GM23338 (cell line): ENCODE measurements around the gene RPS15. TPM values are rescaled to one million over a fixed set of nuclear protein-coding genes. Genes with fewer than 3 reads are reported as not detected.

Source experiments
- ATAC-seq: fragments of 200-7000 bp; cut with Tn5 transposase; 3 replicates; pipeline ENCODE4 v1.9.1; 2020
- DNase-seq: peaks from one replicate; pipeline ENCODE4 v3.0.0-alpha.2; 2015; ENCODE audit warnings: low spot score
- H2AFZ ChIP-seq: fragments of 200-600 bp; sonication (generic); 2 replicates; pipeline ENCODE4 v1.8.0; 2016; ENCODE audit warnings: antibody characterized with exemption, mild to moderate bottlenecking, moderate library complexity
- H3F3A ChIP-seq: fragments of 200-600 bp; sonication (generic); replicated peaks from 2 replicates; pipeline ENCODE4 v1.8.0; 2017; ENCODE audit warnings: antibody characterized with exemption, mixed run types, low read depth
- H3K27ac ChIP-seq: fragments of 200-600 bp; sonication (generic); 2 replicates; pipeline ENCODE4 v1.6.1; 2016; ENCODE audit warnings: low read depth
- H3K27me3 ChIP-seq: fragments of 200-600 bp; sonication (generic); 2 replicates; pipeline ENCODE4 v1.8.0; 2016; ENCODE audit warnings: mild to moderate bottlenecking, mixed run types, moderate library complexity; ENCODE audit not compliant: insufficient read depth
- H3K36me3 ChIP-seq: fragments of 200-600 bp; sonication (generic); 2 replicates; pipeline ENCODE4 v1.8.0; 2016; ENCODE audit warnings: mild to moderate bottlenecking; ENCODE audit not compliant: insufficient read depth
- H3K4me1 ChIP-seq: fragments of 200-600 bp; sonication (generic); 2 replicates; pipeline ENCODE4 v1.8.0; 2016; ENCODE audit warnings: mild to moderate bottlenecking, moderate library complexity; ENCODE audit not compliant: insufficient read depth
- H3K4me2 ChIP-seq: fragments of 200-600 bp; sonication (generic); 2 replicates; pipeline ENCODE4 v1.7.1; 2017; ENCODE audit warnings: mixed run types
- H3K4me3 ChIP-seq: fragments of 200-600 bp; sonication (generic); 2 replicates; pipeline ENCODE4 v1.6.1; 2016; ENCODE audit warnings: mixed run types
- H3K79me2 ChIP-seq: fragments of 200-600 bp; sonication (generic); replicated peaks from 2 replicates; pipeline ENCODE4 v1.8.0; 2017; ENCODE audit warnings: mild to moderate bottlenecking; ENCODE audit not compliant: insufficient read depth
- H3K9me2 ChIP-seq: fragments of 200-600 bp; sonication (generic); 2 replicates; pipeline ENCODE4 v1.8.0; 2017; ENCODE audit not compliant: insufficient read depth
- H4K20me1 ChIP-seq: fragments of 200-600 bp; sonication (generic); replicated peaks from 2 replicates; pipeline ENCODE4 v1.8.0; 2017; ENCODE audit warnings: mild to moderate bottlenecking; ENCODE audit not compliant: insufficient read depth
- H3K27ac Mint-ChIP-seq: 2 replicates; pipeline ENCODE4 v1.8.0; 2020; ENCODE audit warnings: inconsistent platforms, mild to moderate bottlenecking, moderate library complexity, mixed read lengths
- H3K27me3 Mint-ChIP-seq: 3 replicates; pipeline ENCODE4 v1.8.0; 2022; ENCODE audit warnings: low read depth, mild to moderate bottlenecking, moderate library complexity, mixed read lengths, inconsistent platforms; ENCODE audit not compliant: insufficient read depth, poor library complexity
- H3K36me3 Mint-ChIP-seq: 3 replicates; pipeline ENCODE4 v1.8.0; 2021; ENCODE audit warnings: low read depth, mild to moderate bottlenecking, inconsistent platforms, moderate library complexity, mixed read lengths
- H3K4me1 Mint-ChIP-seq: 3 replicates; pipeline ENCODE4 v1.8.0; 2020; ENCODE audit warnings: mild to moderate bottlenecking, inconsistent platforms, mixed read lengths
- H3K4me3 Mint-ChIP-seq: 3 replicates; pipeline ENCODE4 v1.8.0; 2021; ENCODE audit warnings: moderate library complexity, mild to moderate bottlenecking, inconsistent platforms, mixed read lengths
- H3K9me3 Mint-ChIP-seq: 3 replicates; pipeline ENCODE4 v1.8.0; 2020; ENCODE audit warnings: moderate library complexity, mild to moderate bottlenecking, inconsistent platforms, mixed read lengths
- EZH2phosphoT487 ChIP-seq: fragments of 200-600 bp; sonication (generic); IDR thresholded peaks from one replicate; pipeline ENCODE4 v1.8.1; 2018; ENCODE audit warnings: antibody characterized with exemption; ENCODE audit not compliant: unreplicated experiment
- STAT1 ChIP-seq: IDR thresholded peaks from one replicate; pipeline ENCODE4 v1.6.1; 2016; ENCODE audit warnings: antibody characterized with exemption; ENCODE audit not compliant: unreplicated experiment
- polyA plus RNA-seq: library from polyadenylated mRNA; unstranded; fragments of >200 nt; fragmentation: Nextera tagmentation; extraction: Ambion mirVana; gene quantifications from 2 replicates; pipeline ENCODE4 v1.2.1, GENCODE V29; 2016
- total RNA-seq: library from RNA; depleted of rRNA; stranded (reverse); fragments of >200 nt; shearing (Covaris generic); gene quantifications from 2 replicates; pipeline ENCODE4 v1.2.3, GENCODE V29; 2014
- TF ChIP-seq, protein P1 (sequence below): fragments of 250-450 bp; sonication (Bioruptor Pico); IDR thresholded peaks from 2 replicates; pipeline ENCODE4 v1.5.0; 2020; ENCODE audit warnings: mild to moderate bottlenecking, moderate library complexity

The RPS15 gene
- total and polyA plus RNA-seq, 2 experiments from 2014 or later, result 2,953 to 3,861 TPM

DNA sequence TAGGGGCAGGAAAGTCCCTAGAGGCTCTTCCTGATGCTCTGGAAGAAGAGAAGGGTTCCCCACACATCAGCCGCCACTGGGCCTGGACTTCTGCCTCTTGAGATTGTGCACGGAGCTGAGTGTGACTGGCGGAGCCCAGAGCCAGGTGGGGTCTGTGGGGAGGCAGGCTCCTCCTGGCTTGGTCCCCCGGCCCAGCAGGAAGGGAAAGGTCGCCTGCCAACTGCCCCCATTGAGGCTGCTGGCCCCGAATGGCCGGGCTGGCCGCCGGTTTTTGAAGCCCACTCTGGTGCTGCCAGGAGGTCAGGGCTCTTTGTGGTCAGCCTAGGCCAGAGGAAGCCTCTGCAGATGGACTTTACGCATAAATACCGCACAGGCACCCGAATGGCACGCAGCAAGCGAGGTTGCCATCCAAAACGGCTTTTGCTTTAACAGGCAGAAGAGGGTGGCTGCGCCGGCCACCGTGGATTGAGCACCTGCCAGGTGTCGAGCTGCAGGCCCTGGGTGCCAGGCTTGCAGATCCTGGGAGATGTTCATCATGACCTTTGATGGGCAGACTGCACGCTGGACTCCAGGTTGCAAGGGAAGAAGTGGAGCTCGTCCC is 25.8 kb upstream of the RPS15 start (continued):
- TF ChIP-seq, protein P1, sequence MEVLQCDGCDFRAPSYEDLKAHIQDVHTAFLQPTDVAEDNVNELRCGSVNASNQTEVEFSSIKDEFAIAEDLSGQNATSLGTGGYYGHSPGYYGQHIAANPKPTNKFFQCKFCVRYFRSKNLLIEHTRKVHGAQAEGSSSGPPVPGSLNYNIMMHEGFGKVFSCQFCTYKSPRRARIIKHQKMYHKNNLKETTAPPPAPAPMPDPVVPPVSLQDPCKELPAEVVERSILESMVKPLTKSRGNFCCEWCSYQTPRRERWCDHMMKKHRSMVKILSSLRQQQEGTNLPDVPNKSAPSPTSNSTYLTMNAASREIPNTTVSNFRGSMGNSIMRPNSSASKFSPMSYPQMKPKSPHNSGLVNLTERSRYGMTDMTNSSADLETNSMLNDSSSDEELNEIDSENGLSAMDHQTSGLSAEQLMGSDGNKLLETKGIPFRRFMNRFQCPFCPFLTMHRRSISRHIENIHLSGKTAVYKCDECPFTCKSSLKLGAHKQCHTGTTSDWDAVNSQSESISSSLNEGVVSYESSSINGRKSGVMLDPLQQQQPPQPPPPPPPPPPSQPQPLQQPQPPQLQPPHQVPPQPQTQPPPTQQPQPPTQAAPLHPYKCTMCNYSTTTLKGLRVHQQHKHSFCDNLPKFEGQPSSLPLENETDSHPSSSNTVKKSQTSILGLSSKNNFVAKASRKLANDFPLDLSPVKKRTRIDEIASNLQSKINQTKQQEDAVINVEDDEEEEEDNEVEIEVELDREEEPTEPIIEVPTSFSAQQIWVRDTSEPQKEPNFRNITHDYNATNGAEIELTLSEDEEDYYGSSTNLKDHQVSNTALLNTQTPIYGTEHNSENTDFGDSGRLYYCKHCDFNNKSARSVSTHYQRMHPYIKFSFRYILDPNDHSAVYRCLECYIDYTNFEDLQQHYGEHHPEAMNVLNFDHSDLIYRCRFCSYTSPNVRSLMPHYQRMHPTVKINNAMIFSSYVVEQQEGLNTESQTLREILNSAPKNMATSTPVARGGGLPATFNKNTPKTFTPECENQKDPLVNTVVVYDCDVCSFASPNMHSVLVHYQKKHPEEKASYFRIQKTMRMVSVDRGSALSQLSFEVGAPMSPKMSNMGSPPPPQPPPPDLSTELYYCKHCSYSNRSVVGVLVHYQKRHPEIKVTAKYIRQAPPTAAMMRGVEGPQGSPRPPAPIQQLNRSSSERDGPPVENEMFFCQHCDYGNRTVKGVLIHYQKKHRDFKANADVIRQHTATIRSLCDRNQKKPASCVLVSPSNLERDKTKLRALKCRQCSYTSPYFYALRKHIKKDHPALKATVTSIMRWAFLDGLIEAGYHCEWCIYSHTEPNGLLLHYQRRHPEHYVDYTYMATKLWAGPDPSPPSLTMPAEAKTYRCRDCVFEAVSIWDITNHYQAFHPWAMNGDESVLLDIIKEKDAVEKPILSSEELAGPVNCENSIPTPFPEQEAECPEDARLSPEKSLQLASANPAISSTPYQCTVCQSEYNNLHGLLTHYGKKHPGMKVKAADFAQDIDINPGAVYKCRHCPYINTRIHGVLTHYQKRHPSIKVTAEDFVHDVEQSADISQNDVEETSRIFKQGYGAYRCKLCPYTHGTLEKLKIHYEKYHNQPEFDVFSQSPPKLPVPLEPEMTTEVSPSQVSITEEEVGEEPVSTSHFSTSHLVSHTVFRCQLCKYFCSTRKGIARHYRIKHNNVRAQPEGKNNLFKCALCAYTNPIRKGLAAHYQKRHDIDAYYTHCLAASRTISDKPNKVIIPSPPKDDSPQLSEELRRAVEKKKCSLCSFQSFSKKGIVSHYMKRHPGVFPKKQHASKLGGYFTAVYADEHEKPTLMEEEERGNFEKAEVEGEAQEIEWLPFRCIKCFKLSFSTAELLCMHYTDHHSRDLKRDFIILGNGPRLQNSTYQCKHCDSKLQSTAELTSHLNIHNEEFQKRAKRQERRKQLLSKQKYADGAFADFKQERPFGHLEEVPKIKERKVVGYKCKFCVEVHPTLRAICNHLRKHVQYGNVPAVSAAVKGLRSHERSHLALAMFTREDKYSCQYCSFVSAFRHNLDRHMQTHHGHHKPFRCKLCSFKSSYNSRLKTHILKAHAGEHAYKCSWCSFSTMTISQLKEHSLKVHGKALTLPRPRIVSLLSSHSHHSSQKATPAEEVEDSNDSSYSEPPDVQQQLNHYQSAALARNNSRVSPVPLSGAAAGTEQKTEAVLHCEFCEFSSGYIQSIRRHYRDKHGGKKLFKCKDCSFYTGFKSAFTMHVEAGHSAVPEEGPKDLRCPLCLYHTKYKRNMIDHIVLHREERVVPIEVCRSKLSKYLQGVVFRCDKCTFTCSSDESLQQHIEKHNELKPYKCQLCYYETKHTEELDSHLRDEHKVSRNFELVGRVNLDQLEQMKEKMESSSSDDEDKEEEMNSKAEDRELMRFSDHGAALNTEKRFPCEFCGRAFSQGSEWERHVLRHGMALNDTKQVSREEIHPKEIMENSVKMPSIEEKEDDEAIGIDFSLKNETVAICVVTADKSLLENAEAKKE (CRISPR knock-in tag), result no peak
- no peak for TF ChIP-seq EZH2phosphoT487

DNA sequence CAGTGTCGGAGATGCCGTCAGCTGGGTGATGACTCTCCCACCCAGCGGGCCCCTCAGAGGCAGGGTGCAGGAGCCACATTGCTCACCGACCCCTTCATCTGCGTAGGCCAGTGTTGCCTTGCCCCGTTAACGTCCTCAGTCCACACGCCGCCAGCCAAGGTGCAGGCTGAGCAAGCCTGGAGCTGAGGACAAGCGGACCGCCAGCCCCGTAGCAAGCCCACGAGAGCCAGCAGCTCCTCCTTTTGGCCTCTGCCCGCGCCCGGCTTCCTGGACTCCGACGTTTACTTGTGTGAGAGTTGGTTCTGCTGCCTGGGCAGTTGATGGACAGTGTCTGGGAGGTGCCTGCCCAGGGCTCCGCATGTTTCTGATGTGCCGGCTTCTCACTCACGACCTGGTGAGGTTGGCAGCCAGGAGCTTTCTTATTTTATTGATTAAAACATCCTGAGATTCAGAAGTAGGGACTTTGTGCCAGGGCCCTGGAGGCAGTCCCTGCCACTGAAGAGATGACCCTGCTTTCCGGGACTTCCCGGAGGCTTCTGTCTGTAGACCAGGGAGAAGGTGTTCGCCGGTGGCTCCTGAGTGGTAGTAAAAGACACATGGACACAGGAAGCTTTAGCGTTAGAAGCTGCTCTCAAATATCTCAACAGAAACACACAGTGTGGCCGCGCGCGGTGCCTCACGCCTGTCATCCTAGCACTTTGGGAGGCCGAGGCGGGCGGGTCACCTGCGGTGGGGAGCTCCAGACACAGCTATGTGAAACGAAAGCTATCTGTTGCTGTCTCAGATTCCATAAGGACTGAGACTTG is 25.0 kb upstream of the RPS15 start:
- no peak for ATAC-seq
- Mint-ChIP-seq H3K27me3 (peaks cover 36% of the 10 kb centered on the region), H3K4me1 (peaks cover 67% of the 10 kb centered on the region), H3K9me3 (no peaks in the 10 kb centered on the region), H3K27ac (0 out of 2 replicates have a peak overlapping the region, but pooled peaks have one; percentile 56), H3K36me3 (peaks cover 45% of the 10 kb centered on the region), H3K4me3 (no peak overlapping the region; the same call in 2 of the 3 replicates)
- TF ChIP-seq STAT1, result no peak
- Histone ChIP-seq H2AFZ (no peak overlapping the region), H3F3A (peaks cover 11% of the 10 kb centered on the region), H3K27me3 (no peaks in the 10 kb centered on the region), H3K9me2 (no peaks in the 10 kb centered on the region), H4K20me1 (peaks cover 73% of the 10 kb centered on the region), H3K27ac (0 out of 2 replicates have a peak overlapping the region, but pooled peaks have one; percentile 39), H3K4me3 (no peak overlapping the region), H3K4me2 (no peak overlapping the region), H3K4me1 (peaks cover 38% of the 10 kb centered on the region), H3K36me3 (peaks cover 1% of the 10 kb centered on the region; the same call in 1 of the 2 replicates), H3K79me2 (peaks cover 100% of the 10 kb centered on the region)
- no peak for DNase-seq
